ENCODE measurements around the gene DUXB. TPM values are rescaled to one million over a fixed set of nuclear protein-coding genes. Genes with fewer than 3 reads are reported as not detected.
A peak's percentile ranks its signal among the peaks of the same experiment; 100 is the strongest.

DUXB gene
- total RNA-seq, 1 donor from 2014 or later = not detected

- H3K36me3 Mint-ChIP-seq (ENCODE audit: low read depth) = no peaks in the 10 kb centered on the region
Measured at GRCh38 chr16:75697571-75697970, 3.7 kb downstream of the DUXB start.

GRCh38 chr16:75695708-75696107 lies 5.6 kb downstream of the DUXB start:
- no peak for DNase-seq (ENCODE audit: low spot score)
- H3K36me3 Mint-ChIP-seq (ENCODE audit: low read depth) = no peaks in the 10 kb centered on the region
- H3K4me3 Mint-ChIP-seq (ENCODE audit: unreplicated experiment) = no peak overlapping the region
- H3K27ac Mint-ChIP-seq (ENCODE audit: unreplicated experiment) = no peak overlapping the region
- H3K4me1 Mint-ChIP-seq (ENCODE audit: low read depth) = no peaks in the 10 kb centered on the region
- H3K9me3 Mint-ChIP-seq (ENCODE audit: low read depth) = no peaks in the 10 kb centered on the region
- no peaks in the 10 kb centered on the region for H3K27me3 Mint-ChIP-seq (ENCODE audit: low read depth)
- TF ChIP-seq, protein P1, sequence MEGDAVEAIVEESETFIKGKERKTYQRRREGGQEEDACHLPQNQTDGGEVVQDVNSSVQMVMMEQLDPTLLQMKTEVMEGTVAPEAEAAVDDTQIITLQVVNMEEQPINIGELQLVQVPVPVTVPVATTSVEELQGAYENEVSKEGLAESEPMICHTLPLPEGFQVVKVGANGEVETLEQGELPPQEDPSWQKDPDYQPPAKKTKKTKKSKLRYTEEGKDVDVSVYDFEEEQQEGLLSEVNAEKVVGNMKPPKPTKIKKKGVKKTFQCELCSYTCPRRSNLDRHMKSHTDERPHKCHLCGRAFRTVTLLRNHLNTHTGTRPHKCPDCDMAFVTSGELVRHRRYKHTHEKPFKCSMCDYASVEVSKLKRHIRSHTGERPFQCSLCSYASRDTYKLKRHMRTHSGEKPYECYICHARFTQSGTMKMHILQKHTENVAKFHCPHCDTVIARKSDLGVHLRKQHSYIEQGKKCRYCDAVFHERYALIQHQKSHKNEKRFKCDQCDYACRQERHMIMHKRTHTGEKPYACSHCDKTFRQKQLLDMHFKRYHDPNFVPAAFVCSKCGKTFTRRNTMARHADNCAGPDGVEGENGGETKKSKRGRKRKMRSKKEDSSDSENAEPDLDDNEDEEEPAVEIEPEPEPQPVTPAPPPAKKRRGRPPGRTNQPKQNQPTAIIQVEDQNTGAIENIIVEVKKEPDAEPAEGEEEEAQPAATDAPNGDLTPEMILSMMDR (IDR thresholded peaks at IDR 0.05) = peak; percentile 32

More at GRCh38 chr16:75697571-75697970, 3.7 kb downstream of the DUXB start:
- Mint-ChIP-seq H3K9me3 (ENCODE audit: low read depth) (no peaks in the 10 kb centered on the region), H3K4me3 (ENCODE audit: unreplicated experiment) (no peak overlapping the region), H3K4me1 (ENCODE audit: low read depth) (no peaks in the 10 kb centered on the region), H3K27ac (ENCODE audit: unreplicated experiment) (no peak overlapping the region), H3K27me3 (ENCODE audit: low read depth) (no peaks in the 10 kb centered on the region)
- no peak for DNase-seq (ENCODE audit: low spot score)
- TF ChIP-seq, protein P1 (IDR thresholded peaks at IDR 0.05) = no peak

DNA sequence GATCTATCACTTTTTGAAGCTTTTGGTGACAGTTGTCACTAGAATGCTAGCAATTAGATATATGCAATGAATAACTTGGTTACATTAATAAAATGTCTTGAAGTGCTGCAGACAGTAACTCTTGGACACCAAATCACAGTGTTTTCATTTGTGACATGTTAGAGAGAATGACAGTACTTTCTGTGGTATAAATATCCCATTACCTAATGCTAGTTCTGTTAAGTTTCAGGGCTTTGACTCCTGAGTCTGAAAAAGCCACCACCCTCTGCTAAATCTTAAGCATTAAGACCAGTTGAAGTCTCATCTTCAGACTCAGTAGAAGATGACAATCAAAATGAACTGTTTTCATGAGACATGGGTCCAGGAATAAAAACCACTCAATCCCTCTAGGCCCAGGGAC lies 13.9 kb downstream of the DUXB start:
- TF ChIP-seq, protein P1 (IDR thresholded peaks at IDR 0.05) = no peak
- Mint-ChIP-seq H3K9me3 (ENCODE audit: low read depth) (peaks cover 10% of the 10 kb centered on the region), H3K27me3 (ENCODE audit: low read depth) (no peaks in the 10 kb centered on the region), H3K36me3 (ENCODE audit: low read depth) (no peaks in the 10 kb centered on the region), H3K4me1 (ENCODE audit: low read depth) (no peaks in the 10 kb centered on the region), H3K27ac (ENCODE audit: unreplicated experiment) (no peak overlapping the region), H3K4me3 (ENCODE audit: unreplicated experiment) (no peak overlapping the region)
- no peak for DNase-seq (ENCODE audit: low spot score)

GRCh38 chr16:75682308-75682707 lies 19.0 kb downstream of the DUXB start:
- no peak overlapping the region for H3K4me3 Mint-ChIP-seq (ENCODE audit: unreplicated experiment)
- no peak overlapping the region for H3K27ac Mint-ChIP-seq (ENCODE audit: unreplicated experiment)
- H3K4me1 Mint-ChIP-seq (ENCODE audit: low read depth) = no peaks in the 10 kb centered on the region
- no peaks in the 10 kb centered on the region for H3K36me3 Mint-ChIP-seq (ENCODE audit: low read depth)
- H3K9me3 Mint-ChIP-seq (ENCODE audit: low read depth) = peaks cover 10% of the 10 kb centered on the region
- TF ChIP-seq, protein P1 (IDR thresholded peaks at IDR 0.05) = no peak
- no peak for DNase-seq (ENCODE audit: low spot score)
- H3K27me3 Mint-ChIP-seq (ENCODE audit: low read depth) = no peaks in the 10 kb centered on the region

GRCh38 chr16:75679366-75679765 lies 21.9 kb downstream of the DUXB start:
- no peak overlapping the region for H3K27ac Mint-ChIP-seq (ENCODE audit: unreplicated experiment)
- H3K9me3 Mint-ChIP-seq (ENCODE audit: low read depth) = peaks cover 8% of the 10 kb centered on the region
- DNase-seq (ENCODE audit: low spot score) = no peak
- H3K4me1 Mint-ChIP-seq (ENCODE audit: low read depth) = no peaks in the 10 kb centered on the region
- H3K4me3 Mint-ChIP-seq (ENCODE audit: unreplicated experiment) = no peak overlapping the region
- TF ChIP-seq, protein P1 (IDR thresholded peaks at IDR 0.05) = no peak
- no peaks in the 10 kb centered on the region for H3K36me3 Mint-ChIP-seq (ENCODE audit: low read depth)
- H3K27me3 Mint-ChIP-seq (ENCODE audit: low read depth) = no peaks in the 10 kb centered on the region
